ENCODE measurements around the gene RESF1. TPM values are rescaled to one million over a fixed set of nuclear protein-coding genes. Genes with fewer than 3 reads are reported as not detected.

The RESF1 gene
- total RNA-seq, 1 donor from 2014 or later: 32.3 TPM

GRCh38 chr12:31964280-31964679 lies 5.1 kb downstream of the RESF1 start:
- no peak for DNase-seq (ENCODE audit: low read depth)
- no peak overlapping the region for H3K4me3 ChIP-seq (ENCODE audit: low read depth, low read length)
- no peaks in the 10 kb centered on the region for H3K27me3 ChIP-seq (ENCODE audit: control insufficient read depth, insufficient read depth, low read length)
- H3K36me3 ChIP-seq (ENCODE audit: control insufficient read depth, insufficient read depth, low read length): no peaks in the 10 kb centered on the region
- TF ChIP-seq CTCF (IDR thresholded peaks at IDR 0.05; ENCODE audit: insufficient read depth, low read length, poor library complexity, severe bottlenecking): no peak

- H3K27me3 ChIP-seq (ENCODE audit: control insufficient read depth, insufficient read depth, low read length): no peaks in the 10 kb centered on the region
- H3K4me3 ChIP-seq (ENCODE audit: low read depth, low read length): no peak overlapping the region
- DNase-seq (ENCODE audit: low read depth): no peak
- no peak for TF ChIP-seq CTCF (IDR thresholded peaks at IDR 0.05; ENCODE audit: insufficient read depth, low read length, poor library complexity, severe bottlenecking)
- no peaks in the 10 kb centered on the region for H3K36me3 ChIP-seq (ENCODE audit: control insufficient read depth, insufficient read depth, low read length)
Measured at GRCh38 chr12:31965090-31965489, 5.9 kb downstream of the RESF1 start.

GRCh38 chr12:31966558-31967205 lies 7.5 kb downstream of the RESF1 start:
- H3K36me3 ChIP-seq (ENCODE audit: control insufficient read depth, insufficient read depth, low read length): no peaks in the 10 kb centered on the region
- DNase-seq (ENCODE audit: low read depth): no peak
- no peak for TF ChIP-seq CTCF (IDR thresholded peaks at IDR 0.05; ENCODE audit: insufficient read depth, low read length, poor library complexity, severe bottlenecking)
- no peak overlapping the region for H3K4me3 ChIP-seq (ENCODE audit: low read depth, low read length)
- no peaks in the 10 kb centered on the region for H3K27me3 ChIP-seq (ENCODE audit: control insufficient read depth, insufficient read depth, low read length)

GRCh38 chr12:31967539-31967938 lies 8.3 kb downstream of the RESF1 start:
- no peak for TF ChIP-seq CTCF (IDR thresholded peaks at IDR 0.05; ENCODE audit: insufficient read depth, low read length, poor library complexity, severe bottlenecking)
- Histone ChIP-seq H3K27me3 (ENCODE audit: control insufficient read depth, insufficient read depth, low read length) (no peaks in the 10 kb centered on the region), H3K36me3 (ENCODE audit: control insufficient read depth, insufficient read depth, low read length) (peaks cover 3% of the 10 kb centered on the region)

GRCh38 chr12:31970199-31970598 lies 11.0 kb downstream of the RESF1 start:
- no peak for TF ChIP-seq CTCF (IDR thresholded peaks at IDR 0.05; ENCODE audit: insufficient read depth, low read length, poor library complexity, severe bottlenecking)
- DNase-seq (ENCODE audit: low read depth): no peak
- H3K36me3 ChIP-seq (ENCODE audit: control insufficient read depth, insufficient read depth, low read length): peaks cover 3% of the 10 kb centered on the region

More at GRCh38 chr12:31967539-31967938, 8.3 kb downstream of the RESF1 start:
- DNase-seq (ENCODE audit: low read depth): no peak
- no peak overlapping the region for H3K4me3 ChIP-seq (ENCODE audit: low read depth, low read length)

GRCh38 chr12:31973818-31974217 lies 14.6 kb downstream of the RESF1 start:
- Histone ChIP-seq H3K36me3 (ENCODE audit: control insufficient read depth, insufficient read depth, low read length) (peaks cover 3% of the 10 kb centered on the region), H3K4me3 (ENCODE audit: low read depth, low read length) (no peak overlapping the region), H3K27me3 (ENCODE audit: control insufficient read depth, insufficient read depth, low read length) (no peaks in the 10 kb centered on the region)
- no peak for DNase-seq (ENCODE audit: low read depth)
- TF ChIP-seq CTCF (IDR thresholded peaks at IDR 0.05; ENCODE audit: insufficient read depth, low read length, poor library complexity, severe bottlenecking): no peak

More at GRCh38 chr12:31970199-31970598, 11.0 kb downstream of the RESF1 start:
- Histone ChIP-seq H3K4me3 (ENCODE audit: low read depth, low read length) (no peak overlapping the region), H3K27me3 (ENCODE audit: control insufficient read depth, insufficient read depth, low read length) (no peaks in the 10 kb centered on the region)

Data from kidney epithelial cell (primary cell).